Measurements from ENCODE around the gene RMI1. TPM values are rescaled to one million over a fixed set of nuclear protein-coding genes. Genes with fewer than 3 reads are reported as not detected.

The RMI1 gene
- total and polyA plus RNA-seq, 9 donors = 3.2 to 8.0 (median 4.0) TPM

- no peak for DNase-seq
- no peaks in the 10 kb centered on the region for H3K36me3 ChIP-seq
- no peaks in the 10 kb centered on the region for H3K27me3 ChIP-seq
- peaks cover 3% of the 10 kb centered on the region for H3K4me1 ChIP-seq (ENCODE audit: insufficient read depth)
- TF ChIP-seq CTCF (IDR thresholded peaks at IDR 0.05) = no peak
- no peak for TF ChIP-seq POLR2A (IDR thresholded peaks at IDR 0.05)
- no peak for TF ChIP-seq EP300 (IDR thresholded peaks at IDR 0.05)
- no peaks in the 10 kb centered on the region for H3K9me3 ChIP-seq
- intact Hi-C loops (cut with DNase I) = no loop called here
- no peak overlapping the region for H3K4me3 ChIP-seq
- 46 to 64% (median 47%) methylated on average over 3 of the region's 3 CpGs for WGBS, 3 donors
- H3K27ac ChIP-seq = no peak overlapping the region
Observed at GRCh38 chr9:83962165-83962564, 18.4 kb upstream of the RMI1 start.

- H3K27ac ChIP-seq = no peak overlapping the region
- intact Hi-C loops (cut with DNase I) = no loop called here
- H3K4me1 ChIP-seq (ENCODE audit: insufficient read depth) = peaks cover 3% of the 10 kb centered on the region
- TF ChIP-seq CTCF (IDR thresholded peaks at IDR 0.05) = no peak
- TF ChIP-seq POLR2A (IDR thresholded peaks at IDR 0.05) = no peak
- TF ChIP-seq EP300 (IDR thresholded peaks at IDR 0.05) = no peak
- WGBS, 3 donors = 29 to 33% (median 30%) methylated on average over 2 of the region's 2 CpGs
- H3K4me3 ChIP-seq = no peak overlapping the region
- no peaks in the 10 kb centered on the region for H3K36me3 ChIP-seq
- no peaks in the 10 kb centered on the region for H3K27me3 ChIP-seq
- H3K9me3 ChIP-seq = no peaks in the 10 kb centered on the region
- DNase-seq = no peak
Observed at GRCh38 chr9:83964973-83965349, 15.6 kb upstream of the RMI1 start.

GRCh38 chr9:83965350-83966208 is 15.0 kb upstream of the RMI1 start:
- no peak overlapping the region for H3K4me3 ChIP-seq
- H3K9me3 ChIP-seq = no peaks in the 10 kb centered on the region
- H3K36me3 ChIP-seq = no peaks in the 10 kb centered on the region
- H3K27ac ChIP-seq = no peak overlapping the region
- TF ChIP-seq EP300 (IDR thresholded peaks at IDR 0.05) (no peak), POLR2A (IDR thresholded peaks at IDR 0.05) (no peak)
- H3K27me3 ChIP-seq = no peaks in the 10 kb centered on the region
- intact Hi-C loops (cut with DNase I) = no loop called here
- DNase-seq = no peak
- 36 to 41% (median 36%) methylated on average over 11 of the region's 11 CpGs for WGBS, 3 donors
- peaks cover 3% of the 10 kb centered on the region for H3K4me1 ChIP-seq (ENCODE audit: insufficient read depth)

- no peaks in the 10 kb centered on the region for H3K36me3 ChIP-seq
- no peak for DNase-seq
- no peak overlapping the region for H3K4me3 ChIP-seq
- no peak for TF ChIP-seq CTCF (IDR thresholded peaks at IDR 0.05)
- no peak for TF ChIP-seq EP300 (IDR thresholded peaks at IDR 0.05)
- no peak for TF ChIP-seq POLR2A (IDR thresholded peaks at IDR 0.05)
- H3K27me3 ChIP-seq = no peaks in the 10 kb centered on the region
- no peak overlapping the region for H3K27ac ChIP-seq
- intact Hi-C loops (cut with DNase I) = no loop called here
- 70 to 74% (median 72%) methylated on average over 8 of the region's 8 CpGs for WGBS, 3 donors
- no peaks in the 10 kb centered on the region for H3K9me3 ChIP-seq
- peaks cover 3% of the 10 kb centered on the region for H3K4me1 ChIP-seq (ENCODE audit: insufficient read depth)
Observed at GRCh38 chr9:83966209-83966582, 14.4 kb upstream of the RMI1 start.

GRCh38 chr9:83967073-83967472 is 13.5 kb upstream of the RMI1 start:
- H3K36me3 ChIP-seq = no peaks in the 10 kb centered on the region

More at GRCh38 chr9:83967073-83967472, 13.5 kb upstream of the RMI1 start:
- intact Hi-C loops (cut with DNase I) = no loop called here
- Histone ChIP-seq H3K4me3 (no peak overlapping the region), H3K27me3 (no peaks in the 10 kb centered on the region), H3K9me3 (no peaks in the 10 kb centered on the region), H3K4me1 (ENCODE audit: insufficient read depth) (peaks cover 3% of the 10 kb centered on the region), H3K27ac (no peak overlapping the region)
- TF ChIP-seq POLR2A (IDR thresholded peaks at IDR 0.05) = no peak
- no peak for TF ChIP-seq EP300 (IDR thresholded peaks at IDR 0.05)
- TF ChIP-seq CTCF (IDR thresholded peaks at IDR 0.05) = no peak
- 75 to 82% (median 77%) methylated on average over 1 of the region's 1 CpG for WGBS, 3 donors
- DNase-seq = no peak

Measured in ovary (tissue), 9 donors.